Measurements from ENCODE around the gene POLE. TPM values are rescaled to one million over a fixed set of nuclear protein-coding genes. Genes with fewer than 3 reads are reported as not detected.

The POLE gene
- total RNA-seq, 1 donor from 2014 or later, result 56.7 TPM

DNA sequence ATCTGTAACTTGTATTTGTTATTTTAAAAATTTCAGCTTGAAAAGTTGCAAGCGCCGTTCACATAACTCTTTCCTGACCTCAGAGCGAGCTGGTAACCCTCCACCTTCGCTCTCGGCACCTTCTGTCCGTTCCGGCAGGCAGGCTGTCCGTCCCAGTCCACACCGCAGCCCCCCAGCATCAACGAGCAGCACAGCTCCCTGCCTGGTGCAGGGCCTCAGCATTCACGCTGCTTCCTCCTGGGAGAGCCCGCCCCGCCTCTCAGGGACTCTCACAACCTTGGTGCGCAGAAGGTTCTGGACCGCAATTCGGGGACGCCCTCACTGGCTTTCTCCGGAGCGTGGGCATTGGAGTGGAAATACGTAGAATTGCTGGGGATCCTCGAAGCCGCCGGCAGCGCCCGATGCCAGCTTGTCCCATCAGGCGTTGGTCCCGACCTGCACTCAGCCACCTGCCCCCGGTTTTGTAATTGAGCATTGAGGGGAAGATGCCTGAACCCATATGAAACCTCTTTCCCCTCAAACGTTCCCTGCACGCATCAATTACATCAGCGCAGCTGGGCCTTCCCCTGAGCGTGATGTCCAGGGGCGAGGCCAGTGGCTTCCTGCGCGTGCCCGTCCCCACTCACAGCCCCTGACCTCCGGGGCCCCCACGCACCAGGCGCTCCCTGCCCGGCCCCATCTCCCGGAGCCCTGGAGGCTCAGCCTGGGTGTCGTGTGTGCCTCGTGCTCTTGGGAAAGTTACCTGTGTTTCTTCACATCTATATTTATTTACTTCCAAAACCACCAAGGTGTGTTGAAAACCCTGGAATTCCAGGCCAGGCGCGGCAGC lies 95.8 kb downstream of the POLE start:
- no peaks in the 10 kb centered on the region for H3K36me3 ChIP-seq
- no peak overlapping the region for H3K27ac ChIP-seq
- intact Hi-C loops (cut with DNase I), result no loop called here
- TF ChIP-seq, protein P1, sequence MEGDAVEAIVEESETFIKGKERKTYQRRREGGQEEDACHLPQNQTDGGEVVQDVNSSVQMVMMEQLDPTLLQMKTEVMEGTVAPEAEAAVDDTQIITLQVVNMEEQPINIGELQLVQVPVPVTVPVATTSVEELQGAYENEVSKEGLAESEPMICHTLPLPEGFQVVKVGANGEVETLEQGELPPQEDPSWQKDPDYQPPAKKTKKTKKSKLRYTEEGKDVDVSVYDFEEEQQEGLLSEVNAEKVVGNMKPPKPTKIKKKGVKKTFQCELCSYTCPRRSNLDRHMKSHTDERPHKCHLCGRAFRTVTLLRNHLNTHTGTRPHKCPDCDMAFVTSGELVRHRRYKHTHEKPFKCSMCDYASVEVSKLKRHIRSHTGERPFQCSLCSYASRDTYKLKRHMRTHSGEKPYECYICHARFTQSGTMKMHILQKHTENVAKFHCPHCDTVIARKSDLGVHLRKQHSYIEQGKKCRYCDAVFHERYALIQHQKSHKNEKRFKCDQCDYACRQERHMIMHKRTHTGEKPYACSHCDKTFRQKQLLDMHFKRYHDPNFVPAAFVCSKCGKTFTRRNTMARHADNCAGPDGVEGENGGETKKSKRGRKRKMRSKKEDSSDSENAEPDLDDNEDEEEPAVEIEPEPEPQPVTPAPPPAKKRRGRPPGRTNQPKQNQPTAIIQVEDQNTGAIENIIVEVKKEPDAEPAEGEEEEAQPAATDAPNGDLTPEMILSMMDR (IDR thresholded peaks at IDR 0.05), result no peak
- no peak for TF ChIP-seq POLR2AphosphoS5 (IDR thresholded peaks at IDR 0.05; ENCODE audit: insufficient read depth in 1 of 2, low read depth in 1 of 2)
- no peak for TF ChIP-seq POLR2A (IDR thresholded peaks at IDR 0.05)
- H3K27me3 ChIP-seq, result no peaks in the 10 kb centered on the region
- peaks cover 5% of the 10 kb centered on the region for H3K4me1 ChIP-seq
- DNase-seq (ENCODE audit: extremely low spot score in 2 of 2), result no peak
- H3K4me3 ChIP-seq, result no peak overlapping the region
- H3K9me3 ChIP-seq, result no peaks in the 10 kb centered on the region

DNA sequence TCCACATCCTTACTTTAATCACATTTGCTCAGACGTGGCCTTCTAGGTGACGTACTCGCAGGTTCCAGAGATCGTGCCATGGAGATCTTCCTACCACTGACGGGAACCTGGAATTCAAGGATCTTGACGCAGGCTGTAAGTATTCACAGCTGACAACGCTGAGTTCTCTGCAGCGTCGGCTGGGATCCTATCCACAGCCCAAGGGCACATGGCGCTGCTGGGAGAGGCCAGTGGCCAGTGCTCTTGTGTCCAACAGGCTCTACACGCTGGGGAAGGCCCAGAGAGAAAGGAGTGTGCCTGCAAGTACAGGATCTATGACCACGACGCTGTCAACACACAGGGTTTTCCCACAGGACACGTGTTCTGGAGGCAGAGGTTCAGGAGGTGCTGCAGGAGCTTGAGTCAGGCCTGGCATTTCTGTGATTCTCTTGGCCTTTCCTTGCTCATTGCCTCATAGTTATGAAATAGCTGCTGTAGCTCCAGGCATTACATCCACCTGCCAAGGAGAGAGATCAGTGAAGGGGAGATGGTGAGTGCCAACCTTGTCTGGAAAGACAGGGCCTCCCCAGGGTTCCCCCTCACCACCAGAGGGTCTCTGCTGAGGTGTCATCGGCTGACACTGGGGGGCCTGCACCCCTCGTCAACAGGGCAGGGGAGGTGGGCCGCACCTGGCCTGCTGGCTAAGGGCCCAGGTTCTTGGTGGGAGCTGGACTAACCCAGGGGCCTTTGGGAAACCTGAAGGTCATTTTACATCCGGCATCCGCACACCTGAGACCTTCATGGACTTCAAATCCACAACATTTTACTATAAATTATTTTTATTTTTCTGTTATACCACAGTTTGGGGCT lies 98.1 kb downstream of the POLE start:
- no peaks in the 10 kb centered on the region for H3K9me3 ChIP-seq
- peaks cover 0 to 6% of the 10 kb centered on the region in 2 donors for H3K36me3 ChIP-seq
- intact Hi-C loops (cut with DNase I), result no loop called here
- H3K27ac ChIP-seq, result no peak overlapping the region
- H3K27me3 ChIP-seq, result no peaks in the 10 kb centered on the region
- H3K4me3 ChIP-seq, result no peak overlapping the region
- no peak for DNase-seq (ENCODE audit: extremely low spot score in 2 of 2)
- H3K4me1 ChIP-seq, result peaks cover 5% of the 10 kb centered on the region
- TF ChIP-seq POLR2A (IDR thresholded peaks at IDR 0.05) (no peak), POLR2AphosphoS5 (IDR thresholded peaks at IDR 0.05; ENCODE audit: insufficient read depth in 1 of 2, low read depth in 1 of 2) (no peak)
- TF ChIP-seq, protein P1 (IDR thresholded peaks at IDR 0.05), result no peak

DNA sequence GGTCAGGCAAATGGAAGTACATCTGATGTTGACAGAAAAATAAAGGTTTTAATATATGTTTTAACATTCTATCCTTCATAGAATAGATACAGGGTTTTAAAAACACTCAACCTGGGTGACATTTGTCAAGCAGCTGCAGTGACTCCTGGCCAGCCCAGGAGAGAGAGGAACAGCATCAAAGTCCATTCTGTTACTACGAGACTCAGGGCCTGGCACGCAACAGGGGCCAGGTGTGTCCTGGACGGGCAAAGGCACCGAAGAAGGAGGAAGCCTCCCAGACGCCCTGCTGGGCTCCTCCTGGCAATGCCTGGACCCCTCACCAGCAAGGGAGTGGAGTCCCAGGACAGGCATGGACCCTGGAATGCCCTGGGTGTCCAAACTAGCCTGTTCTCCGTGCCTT lies 98.8 kb downstream of the POLE start:
- H3K4me1 ChIP-seq, result no peaks in the 10 kb centered on the region
- intact Hi-C loops (cut with DNase I), result no loop called here
- no peaks in the 10 kb centered on the region for H3K27me3 ChIP-seq
- H3K4me3 ChIP-seq, result no peak overlapping the region
- H3K36me3 ChIP-seq, result peaks cover 0 to 6% of the 10 kb centered on the region in 2 donors
- DNase-seq (ENCODE audit: extremely low spot score in 2 of 2), result no peak
- H3K27ac ChIP-seq, result no peak overlapping the region
- no peaks in the 10 kb centered on the region for H3K9me3 ChIP-seq
- TF ChIP-seq, protein P1 (IDR thresholded peaks at IDR 0.05), result no peak
- TF ChIP-seq POLR2A (IDR thresholded peaks at IDR 0.05) (no peak), POLR2AphosphoS5 (IDR thresholded peaks at IDR 0.05; ENCODE audit: insufficient read depth in 1 of 2, low read depth in 1 of 2) (no peak)

DNA sequence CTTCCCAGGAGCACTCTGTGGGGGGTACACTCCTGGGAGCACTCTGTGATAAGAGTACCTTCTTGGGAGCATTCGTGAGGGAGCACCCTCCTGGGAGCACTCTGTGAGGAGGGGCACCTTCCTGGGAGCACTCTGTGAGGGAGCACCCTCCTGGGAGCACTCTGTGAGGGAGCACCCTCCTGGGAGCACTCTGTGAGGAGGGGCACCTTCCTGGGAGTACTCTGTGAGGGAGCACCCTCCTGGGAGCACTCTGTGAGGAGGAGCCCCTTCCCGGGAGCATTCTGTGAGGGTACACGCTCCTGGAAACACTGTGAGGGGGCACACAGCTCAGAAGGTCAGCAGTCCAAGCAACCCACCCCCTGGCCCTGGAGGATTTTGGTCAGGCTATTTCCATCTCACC lies 99.4 kb downstream of the POLE start:
- H3K27ac ChIP-seq, result no peak overlapping the region
- H3K4me1 ChIP-seq, result no peaks in the 10 kb centered on the region
- peaks cover 0 to 6% of the 10 kb centered on the region in 2 donors for H3K36me3 ChIP-seq
- no peak for DNase-seq (ENCODE audit: extremely low spot score in 2 of 2)
- no peaks in the 10 kb centered on the region for H3K9me3 ChIP-seq
- no peak overlapping the region for H3K4me3 ChIP-seq
- no peaks in the 10 kb centered on the region for H3K27me3 ChIP-seq
- no peak for TF ChIP-seq POLR2AphosphoS5 (IDR thresholded peaks at IDR 0.05; ENCODE audit: insufficient read depth in 1 of 2, low read depth in 1 of 2)
- TF ChIP-seq, protein P1 (IDR thresholded peaks at IDR 0.05), result no peak
- TF ChIP-seq POLR2A (IDR thresholded peaks at IDR 0.05), result no peak
- intact Hi-C loops (cut with DNase I), result no loop called here

Measured in vagina (tissue), 2 donors.